ENCODE measurements around the gene PRKCD.
A peak's percentile ranks its signal among the peaks of the same experiment; 100 is the strongest.

Gene PRKCD

DNA sequence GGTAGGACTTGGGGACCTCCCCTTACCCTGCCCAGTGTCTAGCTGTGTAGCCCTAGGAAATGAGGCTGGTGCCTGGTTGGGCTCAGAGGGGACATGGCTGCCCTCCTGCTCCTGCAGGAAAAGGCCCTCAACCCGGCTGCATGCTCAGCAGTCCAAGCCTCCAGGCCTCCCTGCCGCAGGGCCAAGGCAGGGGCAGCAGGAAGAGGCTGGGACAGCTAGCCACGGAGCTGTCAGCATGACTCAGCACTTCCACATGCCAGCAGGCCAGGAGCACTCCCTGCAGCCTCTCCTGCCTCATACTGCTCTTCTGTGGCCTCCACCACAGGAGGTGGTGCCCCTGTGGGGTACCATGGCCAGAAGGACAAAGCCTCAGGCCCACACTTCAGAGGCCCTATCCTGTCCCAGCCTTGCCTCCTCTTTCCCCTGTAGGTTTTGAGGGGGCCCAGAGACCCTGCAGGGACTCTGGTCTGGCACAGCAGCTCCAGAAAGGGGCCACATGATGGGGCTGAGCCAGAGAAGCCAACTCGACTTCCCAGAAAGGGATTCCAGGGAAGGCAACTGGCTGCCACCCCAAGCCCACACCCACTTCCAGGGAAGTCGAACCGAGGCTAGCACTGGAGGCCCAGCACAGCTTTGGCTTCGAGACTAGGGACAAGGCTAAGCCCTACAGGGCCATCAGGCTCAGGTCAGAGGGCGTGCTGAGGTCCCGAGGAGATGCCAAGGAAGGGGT lies 75.3 kb downstream of the PRKCD start:
- peak; percentile 59 to 84 for DNase-seq

DNA sequence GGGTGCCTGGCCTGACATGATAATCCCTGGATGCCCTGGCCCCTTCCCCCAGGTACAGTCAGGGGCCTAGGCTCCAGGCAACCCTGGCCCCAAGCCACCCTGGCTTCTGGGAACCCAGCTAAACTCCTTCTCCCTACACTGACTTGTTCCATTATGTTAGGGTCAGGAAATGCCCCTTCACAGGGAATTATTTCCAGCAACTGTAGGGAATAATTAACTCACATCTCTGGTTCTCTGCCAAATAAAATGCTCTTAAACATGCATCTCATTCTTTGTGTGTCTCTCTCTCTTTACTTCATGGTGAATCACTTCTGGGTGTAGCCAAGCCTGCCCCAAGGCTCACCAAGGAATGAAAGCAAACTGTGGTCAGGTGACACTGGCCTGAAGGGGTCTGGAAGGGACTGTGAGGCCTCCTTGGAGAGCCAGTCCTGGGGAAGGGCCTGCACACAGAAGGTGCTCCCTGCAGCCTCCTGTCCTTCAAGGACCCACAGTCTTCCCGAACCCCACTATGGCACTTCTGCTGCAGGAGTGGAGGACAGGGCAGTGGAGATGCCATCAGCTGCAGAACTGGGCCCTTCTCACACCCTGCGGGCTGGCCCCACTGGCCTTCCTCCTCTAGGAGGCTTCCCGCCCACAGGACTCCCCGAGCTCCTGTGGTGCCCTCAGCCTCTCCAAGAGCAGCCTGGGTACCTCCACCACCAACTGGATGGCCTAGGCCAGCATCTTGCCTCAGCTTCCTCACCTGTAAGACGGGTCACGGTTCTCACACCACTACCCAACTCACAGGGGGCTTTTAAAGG lies 77.2 kb downstream of the PRKCD start:
- DNase-seq: peak in 1 of 2 donors; percentile 54

- DNase-seq: peak in 1 of 2 donors; percentile 80
Measured at GRCh38 chr3:53238886-53239285, 77.9 kb downstream of the PRKCD start.

DNA sequence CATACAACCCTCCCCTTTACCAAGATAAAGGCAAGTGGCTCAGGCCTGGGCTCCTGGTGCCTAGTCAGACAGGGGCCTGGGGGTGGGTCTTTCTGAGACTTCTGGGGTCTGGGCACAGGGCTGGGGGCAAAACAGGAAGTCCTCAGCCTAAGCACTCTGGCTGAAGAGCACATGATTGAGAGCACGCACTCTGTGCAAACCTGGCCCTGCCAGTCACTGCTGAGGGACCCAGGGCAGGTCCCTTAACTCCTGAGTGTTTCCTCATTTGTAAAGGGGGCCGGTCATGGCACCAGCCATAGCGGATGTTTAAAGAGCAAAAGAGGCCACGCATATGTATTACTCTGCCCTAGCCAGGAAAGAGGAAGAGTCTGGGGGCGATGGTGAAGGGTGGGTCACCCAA lies 78.8 kb downstream of the PRKCD start:
- DNase-seq: peak in 1 of 2 donors; percentile 66

GRCh38 chr3:53240989-53241972 lies 80.3 kb downstream of the PRKCD start:
- DNase-seq: no peak

DNA sequence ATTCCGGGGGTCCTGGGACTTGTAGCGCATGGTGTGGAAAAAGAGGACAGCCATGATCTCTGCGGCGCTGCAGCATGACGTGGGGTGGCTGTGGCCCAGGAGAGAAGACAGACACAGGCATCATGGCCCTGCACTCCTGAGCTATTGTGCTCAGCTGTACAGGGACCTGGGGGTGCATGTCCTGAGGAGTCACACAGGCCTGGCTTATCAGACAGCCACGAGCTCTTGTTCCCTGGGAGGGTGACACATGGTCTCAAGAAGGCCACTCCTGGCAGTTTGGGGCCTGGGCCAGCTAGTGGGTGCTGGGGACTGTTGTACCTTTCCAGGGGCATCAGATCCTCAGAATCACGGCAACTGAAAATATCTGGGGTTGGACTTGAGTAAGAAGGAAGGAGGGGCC lies 81.1 kb downstream of the PRKCD start:
- no peak for DNase-seq
